Endodermal cell (in vitro differentiated cells): Measurements from ENCODE around the gene GPR142. TPM values are rescaled to one million over a fixed set of nuclear protein-coding genes. Genes with fewer than 3 reads are reported as not detected.

ENCODE experiments used
- DNase-seq: peaks from one replicate; pipeline ENCODE4 v3.0.0-alpha.2; 2017
- H3K27ac ChIP-seq: 2 replicates; pipeline ENCODE4 v1.5.1; 2013; ENCODE audit warnings: mild to moderate bottlenecking, low read depth, low read length, moderate library complexity
- H3K27me3 ChIP-seq: 2 replicates; pipeline ENCODE4 v1.6.1; 2013; ENCODE audit warnings: mild to moderate bottlenecking, low read length, moderate library complexity; ENCODE audit not compliant: insufficient read depth, control insufficient read depth, poor library complexity, severe bottlenecking
- H3K36me3 ChIP-seq: 2 replicates; pipeline ENCODE4 v1.7.0; 2013; ENCODE audit warnings: mild to moderate bottlenecking, low read length, moderate library complexity; ENCODE audit not compliant: control insufficient read depth, insufficient read depth
- H3K4me1 ChIP-seq: one replicate; pipeline ENCODE4 v1.7.0; 2013; ENCODE audit warnings: low read length; ENCODE audit not compliant: control insufficient read depth, insufficient read depth
- H3K4me3 ChIP-seq: 2 replicates; pipeline ENCODE4 v1.5.1; 2013; ENCODE audit warnings: mild to moderate bottlenecking, low read length, moderate library complexity
- H3K9ac ChIP-seq: 2 replicates; pipeline ENCODE4 v1.6.1; 2013; ENCODE audit warnings: mild to moderate bottlenecking, low read length, moderate library complexity; ENCODE audit not compliant: poor library complexity, severe bottlenecking; ENCODE audit errors: extremely low read depth
- H3K9me3 ChIP-seq: 2 replicates; pipeline ENCODE4 v1.6.1; 2013; ENCODE audit warnings: mild to moderate bottlenecking, low read length, moderate library complexity; ENCODE audit not compliant: control insufficient read depth
- H3K27ac Mint-ChIP-seq: 2 replicates; pipeline ENCODE4 v1.8.0; 2020; ENCODE audit warnings: mixed read lengths
- H3K27me3 Mint-ChIP-seq: 2 replicates; pipeline ENCODE4 v1.8.0; 2021; ENCODE audit warnings: mild to moderate bottlenecking, mixed read lengths; ENCODE audit not compliant: insufficient read depth
- H3K36me3 Mint-ChIP-seq: 2 replicates; pipeline ENCODE4 v1.8.0; 2020; ENCODE audit warnings: low read depth, mixed read lengths
- H3K4me1 Mint-ChIP-seq: 2 replicates; pipeline ENCODE4 v1.8.0; 2020; ENCODE audit warnings: mixed read lengths
- H3K4me3 Mint-ChIP-seq: 2 replicates; pipeline ENCODE4 v1.8.0; 2020; ENCODE audit warnings: mild to moderate bottlenecking, moderate library complexity, mixed read lengths
- H3K9me3 Mint-ChIP-seq: 2 replicates; pipeline ENCODE4 v1.8.0; 2020; ENCODE audit warnings: mild to moderate bottlenecking, mixed read lengths
- CTCF ChIP-seq: fragments of 200-600 bp; sonication (generic); conservative IDR thresholded peaks from 2 replicates; pipeline ENCODE4 v1.5.0; 2021; ENCODE audit warnings: antibody characterized with exemption, mild to moderate bottlenecking
- WGBS, 2 experiments: methylation state at CpG; one replicate each; pipeline versions ENCODE4 v1.1.5 to v1.1.7; 2013; ENCODE audit warnings: missing lambda C conversion rate in 2 of 2, mixed read lengths in 1 of 2; ENCODE audit not compliant: insufficient coverage in 1 of 2, insufficient read length in 1 of 2; 5-methylcytosine and 5-hydroxymethylcytosine counted together
- long read RNA-seq, 4 experiments: library from polyadenylated mRNA in 2 of 4; library from RNA in 1 of 4; library from capped mRNA in 1 of 4; stranded (forward) in 3 of 4; unstranded in 1 of 4; transcript quantifications; one replicate each; pipeline ENCODE4 v2.0.0, GENCODE V29; 2020 to 2021; ENCODE audit warnings: inconsistent platforms in 1 of 4
- polyA plus RNA-seq, 2 experiments: library from polyadenylated mRNA; stranded (reverse); fragments of 50-300 nt; gene quantifications; one replicate each; pipeline ENCODE4 v1.2.3, GENCODE V29; 2013
- total RNA-seq, 2 donors: library from RNA; stranded (reverse); fragmentation: NEBNext Ultra II Directional in 1 of 2; extraction: Animal tissue kit (Norgen Biotek cat#: 25700) in 1 of 2; gene quantifications; 2 replicates in 1 of 2; 3 replicates in 1 of 2; pipeline ENCODE4 v1.2.1, GENCODE V29; 2021

GPR142 gene
- under 1 TPM; 0.29 to 0.92 TPM for total RNA-seq
- 0.21 TPM for polyA plus RNA-seq (2013, experiment 1 of 2)
- not detected for polyA plus RNA-seq (2013, experiment 2 of 2)
- long read RNA-seq, experiment 1: 0 reads
- long read RNA-seq, experiment 2: 0 reads
- long read RNA-seq, experiment 3, partial matches to known transcripts: 0 of 1 reads
- long read RNA-seq, experiment 3, other reads (novel, unspliced or antisense): 1 of 1 reads
- long read RNA-seq, experiment 4: 0 reads

GRCh38 chr17:74367206-74367605, at the start of gene GPR142:
TSS of gene GPR142 (plus strand) at chr17:74367506. CDS start at chr17:74369541, 2,035 bp downstream.
- no peaks in the 10 kb centered on the region for H3K4me1 ChIP-seq
- no peaks in the 10 kb centered on the region for H3K9me3 Mint-ChIP-seq
- no peak within 1 kb of the TSS for H3K27ac Mint-ChIP-seq
- no peak for DNase-seq
- no peaks in the 10 kb centered on the region for H3K36me3 Mint-ChIP-seq
- H3K4me3 Mint-ChIP-seq: no peak within 1 kb of the TSS
- 92 to 93% methylated on average over 2 to 5 of the region's 5 CpGs for WGBS, 2 experiments
- H3K36me3 ChIP-seq: no peaks in the 10 kb centered on the region
- no peak within 1 kb of the TSS for H3K9ac ChIP-seq
- no peak within 1 kb of the TSS for H3K4me3 ChIP-seq
- H3K4me1 Mint-ChIP-seq: peaks cover 2% of the 10 kb centered on the region
- H3K9me3 ChIP-seq: no peaks in the 10 kb centered on the region
- TF ChIP-seq CTCF: no peak
- H3K27me3 ChIP-seq: peaks cover 8% of the 10 kb centered on the region
- H3K27ac ChIP-seq: no peak within 1 kb of the TSS
- peaks cover 28% of the 10 kb centered on the region for H3K27me3 Mint-ChIP-seq

DNA sequence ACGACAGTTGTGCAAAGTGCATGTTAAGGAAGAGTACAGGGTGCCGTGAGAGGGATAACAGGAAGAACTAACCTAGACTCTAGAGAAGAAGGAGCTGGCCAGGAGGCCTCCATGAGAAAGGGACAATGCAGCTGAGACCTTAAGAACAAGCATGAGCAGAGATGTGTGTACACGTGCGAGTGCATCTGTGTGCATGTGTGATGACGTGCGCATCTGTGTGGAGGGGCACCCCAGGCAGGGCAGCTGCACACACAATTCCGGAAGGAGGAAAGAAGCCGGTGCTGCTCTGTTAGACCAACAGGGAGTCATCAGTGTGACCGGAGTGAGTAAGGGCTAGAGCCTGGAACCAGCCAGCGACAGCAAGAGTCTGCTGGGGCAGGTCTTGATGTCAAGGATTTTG, 48.9 kb upstream of the GPR142 start:
- Histone ChIP-seq H3K27ac (no peak overlapping the region), H3K4me3 (no peak overlapping the region), H3K9me3 (no peaks in the 10 kb centered on the region), H3K36me3 (no peaks in the 10 kb centered on the region), H3K27me3 (peaks cover 4% of the 10 kb centered on the region), H3K9ac (no peak overlapping the region), H3K4me1 (no peaks in the 10 kb centered on the region)
- DNase-seq: no peak
- no peak overlapping the region for H3K27ac Mint-ChIP-seq
- H3K4me1 Mint-ChIP-seq: no peaks in the 10 kb centered on the region
- H3K36me3 Mint-ChIP-seq: no peaks in the 10 kb centered on the region
- H3K27me3 Mint-ChIP-seq: peaks cover 17% of the 10 kb centered on the region
- H3K4me3 Mint-ChIP-seq: no peak overlapping the region
- 93 to 96% methylated on average over 10 of the region's 10 CpGs for WGBS, 2 experiments
- no peaks in the 10 kb centered on the region for H3K9me3 Mint-ChIP-seq
- no peak for TF ChIP-seq CTCF

DNA sequence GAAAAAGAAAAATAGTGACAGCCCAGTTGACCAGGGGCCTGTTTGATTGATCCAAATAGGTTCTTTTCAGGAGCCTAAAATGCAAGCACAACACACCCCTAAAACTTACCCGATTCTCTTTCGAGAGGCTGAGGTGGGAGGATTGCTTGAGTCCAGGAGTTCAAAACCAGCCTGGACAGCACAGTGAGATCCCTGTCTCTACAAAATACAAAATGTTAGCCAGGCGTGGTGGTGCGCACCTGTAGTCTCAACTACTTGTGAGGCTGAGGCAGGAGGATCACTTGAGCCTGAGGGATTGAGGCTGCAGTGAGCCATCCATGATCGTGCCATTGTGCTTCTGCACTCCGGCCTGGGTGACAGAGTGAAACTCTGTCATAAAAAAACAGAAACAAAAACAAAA, 42.8 kb upstream of the GPR142 start:
- Histone ChIP-seq H3K9me3 (no peaks in the 10 kb centered on the region), H3K27ac (no peak overlapping the region), H3K4me3 (no peak overlapping the region), H3K9ac (no peak overlapping the region), H3K4me1 (no peaks in the 10 kb centered on the region), H3K36me3 (no peaks in the 10 kb centered on the region), H3K27me3 (peaks cover 36% of the 10 kb centered on the region)
- no peak for TF ChIP-seq CTCF
- Mint-ChIP-seq H3K4me1 (peaks cover 9% of the 10 kb centered on the region), H3K4me3 (no peak overlapping the region), H3K9me3 (no peaks in the 10 kb centered on the region), H3K36me3 (no peaks in the 10 kb centered on the region), H3K27ac (no peak overlapping the region), H3K27me3 (peaks cover 60% of the 10 kb centered on the region)
- DNase-seq: no peak
- WGBS, 2 experiments: 87 to 97% methylated on average over 4 to 6 of the region's 6 CpGs
